KMS-11 (cell line): ENCODE measurements around the gene GAS5.

Experiments
- H2AFZ ChIP-seq: fragments of 200-600 bp; sonication (generic); 2 replicates; pipeline ENCODE4 v1.6.1; 2016; ENCODE audit warnings: antibody characterized with exemption, mixed run types, low read depth
- H3K27ac ChIP-seq: fragments of 200-600 bp; sonication (generic); 2 replicates; pipeline ENCODE4 v1.6.1; 2016; ENCODE audit warnings: mild to moderate bottlenecking, mixed run types
- H3K27me3 ChIP-seq: fragments of 200-600 bp; sonication (generic); 2 replicates; pipeline ENCODE4 v1.6.1; 2017; ENCODE audit warnings: mild to moderate bottlenecking, low read depth, mixed run types, moderate library complexity; ENCODE audit not compliant: insufficient read depth
- H3K36me3 ChIP-seq: fragments of 200-600 bp; sonication (generic); 2 replicates; pipeline ENCODE4 v1.6.1; 2017; ENCODE audit warnings: mild to moderate bottlenecking, mixed run types; ENCODE audit not compliant: insufficient read depth
- H3K4me1 ChIP-seq: fragments of 200-600 bp; sonication (generic); 2 replicates; pipeline ENCODE4 v1.6.1; 2016; ENCODE audit warnings: mild to moderate bottlenecking, low read depth, mixed run types; ENCODE audit not compliant: poor library complexity, severe bottlenecking
- H3K4me2 ChIP-seq: fragments of 200-600 bp; sonication (generic); 2 replicates; pipeline ENCODE4 v1.7.0; 2016; ENCODE audit warnings: mild to moderate bottlenecking, mixed run types
- H3K4me3 ChIP-seq: fragments of 200-600 bp; sonication (generic); IDR thresholded peaks from 2 replicates; pipeline ENCODE4 v1.6.1; 2017; ENCODE audit warnings: low read depth, low read length, mixed read lengths; ENCODE audit not compliant: insufficient read depth
- H3K79me2 ChIP-seq: fragments of 200-600 bp; sonication (generic); 2 replicates; pipeline ENCODE4 v1.6.1; 2016; ENCODE audit warnings: low read depth, mixed run types; ENCODE audit not compliant: insufficient read depth
- H3K9ac ChIP-seq: fragments of 200-600 bp; sonication (generic); 2 replicates; pipeline ENCODE4 v1.6.1; 2016; ENCODE audit warnings: mild to moderate bottlenecking, mixed run types
- H4K20me1 ChIP-seq: fragments of 200-600 bp; sonication (generic); 2 replicates; pipeline ENCODE4 v1.6.1; 2016; ENCODE audit warnings: mild to moderate bottlenecking, mixed run types; ENCODE audit not compliant: insufficient read depth
- TF ChIP-seq, protein P1 (sequence below): fragments of 200-600 bp; sonication (generic); conservative IDR thresholded peaks from 2 replicates; pipeline ENCODE4 v1.6.1; 2017; ENCODE audit warnings: low read depth, mild to moderate bottlenecking, antibody characterized with exemption, low read length, moderate library complexity, mixed read lengths

GAS5 gene

GRCh38 chr1:173900427-173900826 lies 32.6 kb upstream of the GAS5 start:
- H3K27me3 ChIP-seq, result no peaks in the 10 kb centered on the region
- H2AFZ ChIP-seq, result no peak overlapping the region
- no peak overlapping the region for H3K27ac ChIP-seq
- H3K36me3 ChIP-seq, result no peaks in the 10 kb centered on the region
- peaks cover 15% of the 10 kb centered on the region for H3K4me1 ChIP-seq
- no peaks in the 10 kb centered on the region for H3K79me2 ChIP-seq
- no peaks in the 10 kb centered on the region for H4K20me1 ChIP-seq
- peak overlapping the region; percentile 30; the same call in 1 of the 2 replicates for H3K4me2 ChIP-seq
- TF ChIP-seq, protein P1, sequence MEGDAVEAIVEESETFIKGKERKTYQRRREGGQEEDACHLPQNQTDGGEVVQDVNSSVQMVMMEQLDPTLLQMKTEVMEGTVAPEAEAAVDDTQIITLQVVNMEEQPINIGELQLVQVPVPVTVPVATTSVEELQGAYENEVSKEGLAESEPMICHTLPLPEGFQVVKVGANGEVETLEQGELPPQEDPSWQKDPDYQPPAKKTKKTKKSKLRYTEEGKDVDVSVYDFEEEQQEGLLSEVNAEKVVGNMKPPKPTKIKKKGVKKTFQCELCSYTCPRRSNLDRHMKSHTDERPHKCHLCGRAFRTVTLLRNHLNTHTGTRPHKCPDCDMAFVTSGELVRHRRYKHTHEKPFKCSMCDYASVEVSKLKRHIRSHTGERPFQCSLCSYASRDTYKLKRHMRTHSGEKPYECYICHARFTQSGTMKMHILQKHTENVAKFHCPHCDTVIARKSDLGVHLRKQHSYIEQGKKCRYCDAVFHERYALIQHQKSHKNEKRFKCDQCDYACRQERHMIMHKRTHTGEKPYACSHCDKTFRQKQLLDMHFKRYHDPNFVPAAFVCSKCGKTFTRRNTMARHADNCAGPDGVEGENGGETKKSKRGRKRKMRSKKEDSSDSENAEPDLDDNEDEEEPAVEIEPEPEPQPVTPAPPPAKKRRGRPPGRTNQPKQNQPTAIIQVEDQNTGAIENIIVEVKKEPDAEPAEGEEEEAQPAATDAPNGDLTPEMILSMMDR, result no peak
- H3K4me3 ChIP-seq, result no peak overlapping the region
- H3K9ac ChIP-seq, result no peak overlapping the region

GRCh38 chr1:173894189-173894588 lies 26.4 kb upstream of the GAS5 start:
- H3K27ac ChIP-seq, result no peak overlapping the region
- H3K9ac ChIP-seq, result no peak overlapping the region
- no peaks in the 10 kb centered on the region for H3K4me1 ChIP-seq
- TF ChIP-seq, protein P1, result no peak
- H3K4me2 ChIP-seq, result no peak overlapping the region
- H3K27me3 ChIP-seq, result no peaks in the 10 kb centered on the region
- no peak overlapping the region for H2AFZ ChIP-seq
- no peaks in the 10 kb centered on the region for H4K20me1 ChIP-seq
- no peak overlapping the region for H3K4me3 ChIP-seq
- H3K36me3 ChIP-seq, result no peaks in the 10 kb centered on the region
- H3K79me2 ChIP-seq, result no peaks in the 10 kb centered on the region

- Histone ChIP-seq H3K36me3 (no peaks in the 10 kb centered on the region), H3K27ac (no peak overlapping the region), H3K79me2 (no peaks in the 10 kb centered on the region), H4K20me1 (no peaks in the 10 kb centered on the region), H3K4me3 (no peak overlapping the region), H3K4me2 (no peak overlapping the region), H2AFZ (no peak overlapping the region), H3K9ac (no peak overlapping the region), H3K27me3 (no peaks in the 10 kb centered on the region), H3K4me1 (no peaks in the 10 kb centered on the region)
- TF ChIP-seq, protein P1, result no peak
These were observed 25.8 kb upstream of the GAS5 start for GRCh38 chr1:173893611-173894010.

DNA sequence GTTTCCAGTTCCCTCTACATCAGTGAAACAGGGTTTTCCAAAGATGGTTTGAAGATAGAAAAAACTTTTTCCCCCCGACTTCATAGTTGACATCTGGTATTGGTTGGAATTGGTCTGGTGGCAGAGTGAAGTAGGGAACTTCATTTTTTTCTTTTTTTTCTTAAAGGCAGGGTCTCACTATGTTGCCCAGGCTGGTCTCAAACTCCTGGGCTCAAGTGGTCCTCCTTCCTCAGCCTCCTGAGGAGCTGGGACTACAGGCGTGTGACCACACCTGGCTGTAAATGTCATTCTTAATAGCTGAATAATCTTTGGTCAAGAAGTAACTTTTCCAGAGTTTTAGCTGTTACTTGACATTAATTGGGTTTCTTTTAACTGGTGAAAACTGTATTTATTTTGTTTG lies 22.1 kb upstream of the GAS5 start:
- TF ChIP-seq, protein P1, result no peak
- no peak overlapping the region for H3K27ac ChIP-seq
- H3K4me3 ChIP-seq, result no peak overlapping the region
- no peaks in the 10 kb centered on the region for H3K36me3 ChIP-seq
- H2AFZ ChIP-seq, result no peak overlapping the region
- H3K27me3 ChIP-seq, result no peaks in the 10 kb centered on the region
- H3K4me1 ChIP-seq, result no peaks in the 10 kb centered on the region
- H3K79me2 ChIP-seq, result no peaks in the 10 kb centered on the region
- no peak overlapping the region for H3K9ac ChIP-seq
- no peaks in the 10 kb centered on the region for H4K20me1 ChIP-seq
- no peak overlapping the region for H3K4me2 ChIP-seq

- TF ChIP-seq, protein P1, result no peak
- no peaks in the 10 kb centered on the region for H3K79me2 ChIP-seq
- H3K27ac ChIP-seq, result no peak overlapping the region
- no peaks in the 10 kb centered on the region for H3K36me3 ChIP-seq
- H3K4me1 ChIP-seq, result no peaks in the 10 kb centered on the region
- no peak overlapping the region for H2AFZ ChIP-seq
- no peak overlapping the region for H3K9ac ChIP-seq
- H4K20me1 ChIP-seq, result no peaks in the 10 kb centered on the region
- H3K4me2 ChIP-seq, result no peak overlapping the region
- no peak overlapping the region for H3K4me3 ChIP-seq
- no peaks in the 10 kb centered on the region for H3K27me3 ChIP-seq
These were observed 21.0 kb upstream of the GAS5 start for GRCh38 chr1:173888749-173889148.
